HT1080 (cell line): ENCODE data around the gene EYA3. TPM values are rescaled to one million over a fixed set of nuclear protein-coding genes. Genes with fewer than 3 reads are reported as not detected.
A peak's percentile ranks its signal among the peaks of the same experiment; 100 is the strongest.

ENCODE experiments used
- DNase-seq: peaks from one replicate; pipeline ENCODE4 v3.0.0-alpha.2; 2015; ENCODE audit warnings: low read depth
- polyA plus RNA-seq, 2 experiments: library from polyadenylated mRNA; depleted of rRNA; stranded (reverse); fragments of >200 nt; gene quantifications; 2 replicates each; pipeline ENCODE4 v1.2.3, GENCODE V29; 2015
- total RNA-seq: library from RNA; depleted of rRNA; stranded (reverse); fragments of >200 nt; shearing (Covaris generic); gene quantifications from 2 replicates; pipeline ENCODE4 v1.2.3, GENCODE V29; 2014; rRNA removed

The EYA3 gene
- total RNA-seq = 18.0 and 19.5 TPM in 2 replicates
- 17.9 and 19.7 TPM in 2 replicates for polyA plus RNA-seq (2015; cell fraction: cytosol; rRNA removed)
- 39.1 and 40.2 TPM in 2 replicates for polyA plus RNA-seq (2015; cell fraction: nucleus; rRNA removed)

DNA sequence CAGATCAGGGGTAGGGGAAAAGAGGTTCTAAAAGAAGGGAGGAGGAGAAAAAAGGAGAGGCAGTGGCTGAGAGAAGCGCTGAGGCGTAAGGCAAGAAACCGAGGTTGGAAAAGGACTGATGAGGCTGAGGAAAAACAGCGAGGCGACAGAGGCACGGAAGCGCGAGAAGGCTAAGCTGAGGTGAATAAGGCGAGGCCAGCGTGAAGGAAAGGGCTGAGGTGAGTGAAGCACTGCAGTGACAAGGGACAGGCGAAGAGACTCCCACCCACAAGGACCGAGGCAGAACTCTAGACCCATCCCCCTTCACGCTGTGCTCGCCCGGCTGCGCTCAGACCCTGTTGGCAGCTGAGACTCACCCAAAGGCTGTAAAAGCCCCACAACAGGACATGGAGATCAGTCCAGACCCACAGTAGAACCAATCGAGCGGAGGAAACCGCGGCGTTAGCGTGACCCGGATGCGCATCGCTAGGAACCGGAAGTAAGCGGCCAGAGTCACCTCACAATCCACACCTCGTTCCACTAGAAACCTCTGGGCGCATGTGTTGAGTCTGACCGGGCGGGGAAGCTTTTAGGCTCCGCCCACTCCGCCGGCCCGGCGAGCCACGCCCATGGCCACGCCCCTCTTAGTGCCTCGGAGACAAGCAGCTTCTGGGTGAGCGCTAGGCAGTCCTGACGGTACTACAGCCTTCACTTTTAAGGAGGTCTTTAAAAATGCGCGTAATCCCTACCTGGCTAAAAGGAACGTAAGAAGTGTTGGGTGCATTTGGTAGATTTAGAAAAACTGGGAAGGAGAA, at the start of gene EYA3:
Gene EYA3, minus strand, starts transcription at position 443 of the 794 bp plus-strand sequence. CDS start 30,584 bp downstream, outside the sequence.
- peak; percentile 100 for DNase-seq

- DNase-seq = peak; percentile 37
Observed at GRCh38 chr1:28136922-28137613, 48.7 kb upstream of the EYA3 start.

DNA sequence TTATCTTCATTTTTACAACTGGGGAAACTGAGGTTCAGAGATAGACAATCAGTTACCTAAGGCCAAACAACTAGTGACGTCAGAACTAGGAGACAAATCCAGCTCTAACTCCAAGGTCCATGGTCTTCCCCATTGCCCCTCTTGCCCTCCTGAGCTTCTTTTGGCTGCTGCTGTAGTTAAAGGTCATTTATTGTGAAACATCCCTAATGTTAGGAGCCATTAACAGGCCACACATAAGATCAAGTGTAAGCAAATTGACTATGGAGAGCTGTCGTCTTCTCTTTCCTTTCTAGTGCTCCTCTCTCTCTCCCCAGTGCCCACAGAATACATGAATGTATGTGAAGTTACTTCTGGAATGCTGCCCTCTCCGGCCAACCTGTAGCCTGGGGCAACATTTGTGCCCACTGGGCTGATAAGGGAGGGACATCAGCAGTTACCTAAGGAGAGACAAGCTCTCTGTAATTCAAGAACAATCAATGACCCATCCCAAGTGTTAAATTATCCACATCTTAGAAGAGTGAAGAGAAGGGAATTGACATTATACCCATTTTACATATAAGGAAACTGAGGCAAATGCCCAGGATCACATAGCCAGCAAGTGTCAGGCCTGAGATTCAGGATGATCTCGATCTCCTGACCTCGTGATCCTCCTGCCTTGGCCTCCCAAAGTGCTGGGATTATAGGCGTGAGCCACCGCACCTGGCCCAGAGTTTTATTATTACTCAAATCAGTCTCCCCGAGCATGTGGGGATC, 47.9 kb upstream of the EYA3 start:
- no peak for DNase-seq

DNA sequence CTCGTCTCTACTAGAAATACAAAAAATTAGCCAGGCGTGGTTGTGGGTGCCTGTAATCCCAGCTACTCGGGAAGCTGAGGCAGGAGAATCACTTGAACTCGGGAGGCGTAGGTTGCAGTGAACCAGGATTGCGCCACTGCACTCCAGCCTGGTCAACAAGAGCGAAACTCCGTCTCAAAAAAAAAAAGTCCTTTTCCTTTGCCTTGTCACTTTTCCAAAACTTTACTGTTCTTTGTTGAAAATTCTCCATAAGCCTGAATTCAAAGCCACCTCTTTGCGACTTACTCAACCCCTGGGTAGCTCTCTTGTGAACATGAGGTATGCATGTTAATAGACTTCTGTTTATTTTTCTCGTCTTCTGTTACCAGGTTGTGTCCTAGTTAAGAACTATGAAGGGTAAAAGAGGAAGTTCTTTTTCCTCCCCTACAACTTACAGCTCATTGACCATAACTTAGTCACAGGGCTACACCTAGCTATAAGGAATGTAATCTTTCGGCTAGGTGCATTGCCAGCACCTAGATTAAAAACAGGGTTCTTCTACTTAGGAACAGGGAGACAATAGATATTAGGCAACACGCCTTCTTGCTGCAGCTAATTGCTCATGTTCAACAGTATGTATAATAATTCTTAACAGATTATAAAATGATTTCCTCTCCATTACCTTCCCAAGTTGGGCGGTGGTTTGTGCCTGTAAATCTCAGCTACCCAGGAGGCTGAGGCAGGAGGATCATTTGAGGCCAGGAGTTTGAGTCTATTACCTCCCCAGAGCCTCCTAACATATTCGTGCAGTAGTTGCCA, 47.2 kb upstream of the EYA3 start:
- DNase-seq = no peak

- no peak for DNase-seq
Observed at GRCh38 chr1:28134651-28135207, 46.3 kb upstream of the EYA3 start.

GRCh38 chr1:28132171-28133167, 44.1 kb upstream of the EYA3 start:
- DNase-seq = no peak

DNA sequence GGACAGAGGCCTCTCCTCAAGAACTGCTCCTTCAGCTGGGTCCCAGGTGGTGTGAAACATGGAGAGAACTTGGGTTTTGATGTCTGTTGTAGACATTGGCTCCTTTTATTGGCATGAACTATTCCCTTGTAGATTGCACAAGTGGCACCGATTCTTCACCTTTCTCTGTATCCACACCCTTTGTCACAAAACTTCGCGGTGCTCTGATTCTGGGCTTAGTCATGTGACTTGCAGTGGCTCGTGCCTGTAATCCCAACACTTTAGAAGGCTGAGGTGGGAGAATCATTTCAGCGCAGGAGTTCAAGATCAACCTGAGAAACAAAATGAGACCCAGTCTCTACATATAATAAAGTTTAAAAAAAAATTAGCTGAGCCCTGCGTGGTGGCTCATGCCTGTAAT, 42.5 kb upstream of the EYA3 start:
- DNase-seq = no peak

GRCh38 chr1:28129150-28129549, 40.7 kb upstream of the EYA3 start:
- DNase-seq = peak; percentile 85

- DNase-seq = no peak
Observed at GRCh38 chr1:28127617-28128257, 39.3 kb upstream of the EYA3 start.

GRCh38 chr1:28126783-28127490, 38.5 kb upstream of the EYA3 start:
- DNase-seq = no peak

GRCh38 chr1:28126212-28126611, 37.8 kb upstream of the EYA3 start:
- no peak for DNase-seq

DNA sequence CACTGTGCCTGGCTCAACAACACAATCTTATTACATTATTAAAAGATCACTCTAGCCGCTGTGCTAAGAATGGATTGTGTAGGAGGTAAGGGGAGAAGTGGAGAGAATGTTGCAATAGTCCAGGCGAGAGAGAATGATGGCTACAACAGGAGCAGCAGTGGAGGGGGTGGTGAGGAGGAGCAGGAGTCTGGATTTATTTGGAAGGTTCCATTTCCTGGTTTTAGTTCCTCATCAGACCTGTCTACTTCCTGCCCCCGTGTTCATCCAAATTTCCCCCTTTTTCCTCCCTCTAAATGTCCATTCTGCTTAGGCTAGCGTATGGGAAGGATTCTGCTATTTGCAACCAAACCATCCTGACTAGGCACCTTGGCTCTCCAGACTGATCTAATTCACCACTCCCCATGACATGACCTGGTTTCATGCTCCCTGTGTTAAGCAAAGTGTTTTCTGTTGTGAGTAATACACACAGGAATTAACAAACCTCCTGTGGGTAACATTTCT, 35.1 kb upstream of the EYA3 start:
- DNase-seq = peak; percentile 64

DNA sequence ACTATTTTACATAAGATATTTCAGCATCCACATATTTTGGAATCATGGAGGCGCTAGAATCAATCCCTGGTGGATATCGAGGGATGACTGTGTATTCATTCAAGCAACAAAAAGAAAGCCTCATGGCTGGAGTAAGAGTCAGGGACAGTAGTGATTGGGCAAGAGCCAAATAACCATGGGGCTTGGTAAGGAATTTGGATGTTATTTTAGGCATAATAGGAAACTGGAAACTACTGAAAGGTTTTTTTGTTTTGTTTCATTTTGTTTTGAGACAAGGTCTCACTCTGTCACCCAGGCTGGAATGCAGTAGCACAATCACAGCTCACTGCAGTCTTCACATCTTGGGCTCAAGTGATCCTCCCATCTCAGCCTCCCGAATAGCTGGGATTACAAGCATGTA, 33.8 kb upstream of the EYA3 start:
- DNase-seq = peak; percentile 11

GRCh38 chr1:28119556-28119955, 31.1 kb upstream of the EYA3 start:
- no peak for DNase-seq

- peak; percentile 3 for DNase-seq
Observed at GRCh38 chr1:28118640-28119307, 30.4 kb upstream of the EYA3 start.

GRCh38 chr1:28115267-28115666, 26.9 kb upstream of the EYA3 start:
- DNase-seq = peak; percentile 16

DNA sequence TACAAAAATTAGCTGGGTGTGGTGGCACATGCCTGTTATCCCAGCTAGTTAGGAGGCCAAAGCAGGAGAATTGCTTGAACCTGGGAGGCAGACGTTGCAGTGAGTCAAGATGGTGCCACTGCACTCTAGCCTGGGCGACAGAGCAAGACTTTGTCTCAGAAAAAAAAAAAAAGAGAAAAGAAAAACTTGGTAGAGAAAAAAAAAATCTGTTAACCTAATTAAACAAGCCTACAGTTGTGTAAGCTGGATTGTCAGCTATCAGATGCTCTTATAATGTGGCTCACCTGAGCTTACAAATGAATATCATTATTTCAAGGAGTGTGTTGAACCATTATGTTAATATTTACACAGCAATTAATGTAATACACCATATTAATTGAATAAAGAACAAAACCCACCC, 26.4 kb upstream of the EYA3 start:
- no peak for DNase-seq

- no peak for DNase-seq
Observed at GRCh38 chr1:28113242-28113572, 24.8 kb upstream of the EYA3 start.
